GM10248 (cell line): ENCODE measurements around the gene ZBED1.

Source experiments
- CTCF ChIA-PET: fragments of 300-600 bp; sonication (Branson Sonifier 250); formaldehyde crosslinking; extraction: SDS; loops from one replicate; lab custom pipeline; 2021; ENCODE audit warnings: antibody characterized with exemption; lab: Yijun Ruan, JAX
- POLR2A ChIA-PET: fragments of 350-650 bp; sonication (Branson Sonifier 250); formaldehyde crosslinking; extraction: SDS; loops from one replicate; lab custom pipeline; 2020; ENCODE audit warnings: antibody characterized with exemption; lab: Yijun Ruan, JAX
- DNase-seq: peaks from one replicate; pipeline ENCODE4 v3.0.0; 2012; ENCODE audit errors: extremely low spot score
- CTCF ChIP-seq: IDR thresholded peaks from 2 replicates; pipeline ENCODE4 v1.5.1; 2012; ENCODE audit warnings: mild to moderate bottlenecking, low read depth; ENCODE audit errors: extremely low read depth, missing control alignments, control extremely low read depth

The ZBED1 gene

GRCh38 chrX:2542826-2543521, 42.2 kb upstream of the ZBED1 start:
- POLR2A ChIA-PET: no interaction called here
- no peak for DNase-seq
- TF ChIP-seq CTCF: no peak
- CTCF ChIA-PET: no interaction called here

- no peak for TF ChIP-seq CTCF
- CTCF ChIA-PET: no interaction called here
- POLR2A ChIA-PET: no interaction called here
- no peak for DNase-seq
Measured at GRCh38 chrX:2541603-2542002, 40.8 kb upstream of the ZBED1 start.

- ChIA-PET CTCF (no interaction called here), POLR2A (no interaction called here)
- no peak for DNase-seq
- TF ChIP-seq CTCF: no peak
Measured at GRCh38 chrX:2540426-2540947, 39.7 kb upstream of the ZBED1 start.

- ChIA-PET POLR2A (no interaction called here), CTCF (no interaction called here)
- DNase-seq: no peak
- no peak for TF ChIP-seq CTCF
Measured at GRCh38 chrX:2539586-2539985, 38.8 kb upstream of the ZBED1 start.

- ChIA-PET CTCF (no interaction called here), POLR2A (no interaction called here)
- no peak for TF ChIP-seq CTCF
- DNase-seq: no peak
Measured at GRCh38 chrX:2538031-2538757, 37.4 kb upstream of the ZBED1 start.

- ChIA-PET POLR2A (no interaction called here), CTCF (no interaction called here)
- no peak for TF ChIP-seq CTCF
- no peak for DNase-seq
Measured at GRCh38 chrX:2536974-2537373, 36.2 kb upstream of the ZBED1 start.
